GM12892 (cell line): ENCODE measurements around the gene TMEM9.

ENCODE experiments used
- DNase-seq: peaks from one replicate; pipeline ENCODE4 v3.0.0; 2011; ENCODE audit not compliant: insufficient read length
- FAIRE-seq: peaks from 2 replicates; lab custom pipeline; 2011; peaks lifted over from hg19 to GRCh38; lab: Jason Lieb, UNC
- POLR2A ChIP-seq: IDR thresholded peaks from 2 replicates; pipeline ENCODE4 v1.6.1; 2011; ENCODE audit warnings: low read depth, low read length, control low read depth
- POLR2AphosphoS5 ChIP-seq: IDR thresholded peaks from 2 replicates; pipeline ENCODE4 v1.6.1; 2011; ENCODE audit warnings: low read depth, low read length, control low read depth
- TAF1 ChIP-seq: IDR thresholded peaks from 2 replicates; pipeline ENCODE4 v1.6.1; 2011; ENCODE audit warnings: low read depth, mild to moderate bottlenecking, control low read depth, low read length, borderline replicate concordance

The TMEM9 gene

DNA sequence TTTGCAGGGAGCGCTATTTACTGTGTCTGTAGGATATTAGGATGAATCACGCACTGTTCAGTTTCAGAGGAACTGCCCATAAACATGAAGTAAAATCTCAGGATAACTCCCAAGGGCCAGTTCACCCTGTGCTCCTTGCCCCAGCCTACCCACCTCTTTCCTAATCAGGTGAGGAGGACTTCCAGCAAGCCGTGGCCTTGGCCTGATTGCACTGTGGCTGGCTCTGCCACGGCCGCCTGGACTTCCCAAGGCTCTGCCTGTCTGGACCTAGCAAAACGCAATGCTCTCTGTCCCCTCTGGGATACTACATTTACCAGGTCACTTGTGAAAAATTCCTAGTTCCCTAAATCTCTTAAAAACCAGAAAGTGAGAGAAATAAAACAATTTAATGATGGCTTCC lies 19.9 kb downstream of the TMEM9 start:
- DNase-seq = no peak
- TF ChIP-seq TAF1 = no peak
- no peak for TF ChIP-seq POLR2A
- no peak for TF ChIP-seq POLR2AphosphoS5
- no peak for FAIRE-seq

- TF ChIP-seq POLR2A = no peak
- TF ChIP-seq TAF1 = no peak
- no peak for TF ChIP-seq POLR2AphosphoS5
- FAIRE-seq = no peak
- no peak for DNase-seq
These were observed 22.9 kb downstream of the TMEM9 start for GRCh38 chr1:201131398-201131797.

- TF ChIP-seq TAF1 = no peak
- no peak for TF ChIP-seq POLR2AphosphoS5
- TF ChIP-seq POLR2A = no peak
- DNase-seq = no peak
- no peak for FAIRE-seq
These were observed 25.3 kb downstream of the TMEM9 start for GRCh38 chr1:201128962-201129361.

- DNase-seq (no peak), FAIRE-seq (no peak)
- TF ChIP-seq TAF1 (no peak), POLR2AphosphoS5 (no peak), POLR2A (no peak)
These were observed 25.8 kb downstream of the TMEM9 start for GRCh38 chr1:201128476-201128875.

DNA sequence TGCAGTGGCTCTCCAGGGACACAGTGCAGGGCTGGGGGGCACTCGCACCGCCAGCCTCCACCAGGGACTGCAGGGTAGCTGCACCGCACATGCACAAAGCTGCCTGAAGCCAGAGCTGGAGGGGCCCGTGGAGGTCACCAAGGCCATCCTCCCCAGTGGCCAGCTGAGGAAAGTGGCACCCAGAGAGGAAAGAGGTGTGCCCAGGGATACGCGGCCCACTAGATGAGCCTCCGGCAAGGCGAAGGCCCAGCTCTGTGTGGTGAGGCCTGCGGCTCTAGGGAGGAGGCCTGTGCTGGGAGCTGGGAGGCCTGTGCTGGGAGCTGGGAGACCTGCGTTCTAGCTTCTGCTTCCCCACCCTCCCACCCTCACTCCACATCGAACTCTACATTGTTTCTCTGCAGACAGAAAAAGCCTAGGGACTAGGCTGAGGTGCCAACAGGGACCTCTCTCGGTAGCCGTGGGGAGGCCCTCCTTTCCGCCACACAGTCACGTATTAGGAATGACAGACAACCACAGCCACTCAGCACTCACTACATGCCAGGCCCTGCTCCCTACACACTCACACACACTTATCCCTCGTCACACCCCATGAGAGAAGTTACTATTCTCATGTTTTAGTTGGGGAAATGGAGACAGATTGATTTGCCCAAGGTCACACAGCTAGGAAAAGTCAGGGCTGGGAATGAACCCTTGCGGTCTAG lies 26.4 kb downstream of the TMEM9 start:
- TF ChIP-seq POLR2AphosphoS5 (no peak), POLR2A (no peak), TAF1 (no peak)
- FAIRE-seq = no peak
- no peak for DNase-seq

DNA sequence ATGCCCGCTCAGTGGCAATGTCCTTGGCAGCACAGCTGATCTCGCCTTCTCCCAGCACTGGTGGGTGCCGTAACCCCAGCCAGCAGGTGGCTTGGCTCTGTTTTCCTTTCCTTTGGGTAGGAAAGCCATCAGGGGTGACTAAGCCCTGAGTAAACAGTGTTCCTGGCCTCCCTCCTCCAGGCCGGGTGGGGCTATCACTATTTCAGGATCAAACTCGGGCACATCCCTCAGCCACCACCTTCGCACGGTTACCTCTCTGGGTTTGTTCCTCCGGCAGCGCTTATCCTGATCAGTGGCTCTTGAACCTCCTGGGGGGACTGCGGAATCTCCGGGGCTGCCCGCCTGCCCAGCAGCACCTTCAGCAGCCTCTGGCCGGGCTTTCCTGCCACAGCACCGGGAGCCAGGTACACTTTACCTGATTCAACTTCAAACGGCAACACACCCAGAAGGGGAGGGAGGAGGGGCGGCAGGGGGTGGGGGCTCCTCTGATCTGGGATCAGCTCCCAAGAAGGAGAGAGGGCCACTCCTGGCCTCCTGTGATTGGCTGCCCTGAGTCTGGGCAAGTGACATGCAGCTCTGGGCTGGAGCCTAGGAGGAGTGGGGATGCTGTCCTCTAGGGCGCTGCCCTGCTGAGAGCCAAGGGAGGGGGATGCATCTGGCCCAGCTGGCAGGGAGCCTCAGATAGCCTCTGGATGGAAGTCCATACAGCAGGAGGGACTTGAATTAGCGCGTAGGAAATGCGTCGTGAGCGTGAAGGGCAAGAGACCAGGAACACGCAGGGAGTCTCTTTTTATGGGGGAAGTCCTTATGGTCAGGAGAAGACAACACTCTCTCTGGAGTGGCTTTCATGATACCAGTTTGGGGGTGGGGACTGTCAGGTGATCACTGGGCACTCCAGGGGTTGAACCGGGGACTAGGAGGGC lies 27.2 kb downstream of the TMEM9 start, which contains the start of gene ASCL5:
Gene ASCL5, minus strand, starts transcription at position 353 of the 923 bp plus-strand sequence. CDS start 11,812 bp downstream, outside the sequence.
- DNase-seq (no peak), FAIRE-seq (no peak)
- TF ChIP-seq POLR2A (no peak), TAF1 (no peak), POLR2AphosphoS5 (no peak)

DNA sequence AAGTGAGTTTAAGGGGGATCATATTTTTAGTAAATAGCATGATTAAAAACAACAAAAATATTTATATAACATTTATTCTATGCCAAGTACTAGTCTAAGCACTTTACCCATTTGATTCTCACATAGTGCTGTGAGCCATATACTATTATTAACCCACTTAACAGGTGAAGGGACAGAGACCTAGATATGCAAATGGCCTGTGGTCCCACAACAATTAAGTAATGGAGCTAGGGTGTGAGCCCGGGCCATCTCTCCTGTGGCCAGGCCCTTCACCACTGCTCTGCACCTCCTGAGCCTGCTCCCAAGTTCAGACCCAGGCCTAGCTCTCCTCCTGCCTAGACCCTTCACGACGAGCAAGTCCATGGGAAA lies 27.8 kb downstream of the TMEM9 start:
- no peak for FAIRE-seq
- DNase-seq = no peak
- TF ChIP-seq POLR2A (no peak), POLR2AphosphoS5 (no peak), TAF1 (no peak)

DNA sequence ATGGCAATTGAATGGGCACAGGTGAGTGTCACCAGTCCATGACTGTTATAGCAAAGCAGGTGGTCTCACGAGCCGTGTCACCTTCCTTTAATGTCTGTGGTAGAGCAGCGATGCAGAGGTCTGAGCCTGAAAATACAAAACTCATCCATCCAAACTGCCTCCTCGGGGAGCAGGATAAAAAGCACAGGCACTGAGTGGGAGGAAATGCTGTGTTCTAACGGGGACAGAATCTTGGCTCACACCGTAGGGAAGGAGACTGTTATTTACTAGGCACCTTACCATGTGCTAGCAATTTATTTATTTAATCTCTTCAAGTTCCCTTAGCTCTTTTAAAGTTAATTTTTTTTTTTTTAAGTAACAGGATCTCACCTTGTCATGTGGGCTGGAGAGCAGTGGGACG lies 28.5 kb downstream of the TMEM9 start:
- no peak for DNase-seq
- no peak for FAIRE-seq
- TF ChIP-seq POLR2AphosphoS5 = no peak
- TF ChIP-seq TAF1 = no peak
- TF ChIP-seq POLR2A = no peak

DNA sequence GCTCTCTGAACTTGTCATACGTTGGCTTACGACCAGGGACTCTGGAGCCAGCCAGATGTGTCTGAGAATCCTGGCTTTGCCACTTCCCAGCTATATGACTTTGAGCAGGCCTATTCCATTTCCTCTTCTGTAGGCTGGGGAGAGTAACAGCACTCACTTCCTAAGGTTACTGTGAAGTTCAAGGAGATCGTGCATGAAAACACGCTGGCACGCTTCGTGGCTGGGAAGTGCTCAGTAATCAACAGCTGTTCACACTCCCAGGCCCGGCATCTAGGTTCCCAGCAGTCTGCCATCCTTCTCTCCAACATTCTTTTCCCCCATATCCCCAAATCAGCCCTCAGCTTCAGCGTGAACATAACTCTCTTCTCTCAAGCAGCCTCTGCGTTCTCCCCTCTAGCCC lies 29.3 kb downstream of the TMEM9 start:
- DNase-seq = no peak

DNA sequence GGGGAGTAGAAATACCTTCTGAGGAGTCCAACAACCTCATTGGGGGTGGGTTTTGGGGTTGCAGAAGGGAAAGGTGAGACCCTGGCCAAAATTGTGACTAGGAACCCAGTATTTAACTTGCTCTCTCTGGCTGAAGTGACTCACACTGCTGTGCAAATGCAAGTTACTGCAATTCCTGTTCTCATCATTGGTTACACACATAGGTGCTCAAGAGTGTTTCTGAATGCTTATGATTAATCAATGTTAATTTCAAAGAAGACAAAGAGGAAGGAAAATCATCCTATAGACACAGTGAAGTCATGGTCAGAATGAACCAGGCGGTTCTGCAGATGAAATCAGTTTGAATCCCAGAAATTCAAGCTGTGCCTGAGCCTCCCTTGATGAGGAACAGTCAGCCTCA lies 30.4 kb downstream of the TMEM9 start:
- no peak for FAIRE-seq
- no peak for DNase-seq
- TF ChIP-seq TAF1 = no peak
- TF ChIP-seq POLR2A = no peak
- TF ChIP-seq POLR2AphosphoS5 = no peak

More for the DNA sequence above, 29.3 kb downstream of the TMEM9 start:
- no peak for FAIRE-seq
- TF ChIP-seq POLR2AphosphoS5 (no peak), POLR2A (no peak), TAF1 (no peak)

DNA sequence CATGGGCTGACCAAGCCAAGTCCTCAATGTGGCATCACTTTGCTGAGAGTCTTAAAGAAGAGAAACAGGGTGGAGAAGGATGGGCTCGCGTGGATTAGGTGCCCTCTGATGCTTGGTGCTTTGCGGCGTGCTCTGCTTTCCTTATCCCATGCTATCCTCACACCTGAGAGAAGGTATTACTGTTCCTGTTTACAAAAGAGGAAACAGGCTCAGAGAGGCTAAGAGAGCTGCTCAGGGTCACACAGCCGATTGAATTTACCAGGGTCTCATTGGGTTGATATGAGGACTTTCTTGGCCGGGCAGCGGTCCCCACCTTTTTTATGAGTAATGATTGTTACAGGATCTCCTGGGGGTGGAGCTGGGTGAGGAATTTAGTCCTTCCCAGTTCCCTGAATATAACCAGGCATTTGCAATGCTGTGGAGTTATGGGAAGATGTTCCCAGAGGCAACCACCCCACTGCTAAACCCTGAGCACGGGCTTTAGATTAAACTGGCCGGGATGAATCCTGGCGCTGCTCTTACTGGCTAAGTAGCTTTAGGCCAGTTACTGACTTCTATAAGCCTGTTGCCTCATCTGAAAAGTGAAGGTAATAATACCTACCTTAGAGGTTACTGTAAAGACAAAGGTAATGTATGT lies 31.8 kb downstream of the TMEM9 start:
- TF ChIP-seq POLR2AphosphoS5 (no peak), POLR2A (no peak), TAF1 (no peak)
- no peak for DNase-seq
- no peak for FAIRE-seq
